Activated CD8-positive, alpha-beta T cell treated with anti-CD3 and anti-CD28 coated beads, Interleukin-2, amount 10 ng/mL, durations not matched to agents 7 days and 5 days (primary cell): ENCODE measurements around the gene ZNF547. TPM values are rescaled to one million over a fixed set of nuclear protein-coding genes. Genes with fewer than 3 reads are reported as not detected.
A peak's percentile ranks its signal among the peaks of the same experiment; 100 is the strongest.

ENCODE experiments used
- ATAC-seq: fragments of 150-1000 bp; cut with Tn5 transposase; one replicate; pipeline ENCODE4 v1.10.0; 2021; ENCODE audit warnings: moderate library complexity
- CTCF ChIA-PET: fragments of 350-600 bp; sonication (Branson Sonifier 250); formaldehyde crosslinking; loops from one replicate; lab custom pipeline; 2021; ENCODE audit warnings: antibody characterized with exemption; lab: Charles Lee
- POLR2A ChIA-PET: fragments of 350-600 bp; sonication (Branson Sonifier 250); formaldehyde crosslinking; loops from one replicate; lab custom pipeline; 2021; ENCODE audit warnings: antibody characterized with exemption; lab: Charles Lee
- DNase-seq: peaks from one replicate; pipeline ENCODE4 v3.0.0-alpha.2; 2020
- H3K27ac Mint-ChIP-seq: one replicate; pipeline ENCODE4 v1.8.0; 2021; ENCODE audit warnings: mild to moderate bottlenecking, mixed read lengths
- H3K27me3 Mint-ChIP-seq: one replicate; pipeline ENCODE4 v1.8.0; 2021; ENCODE audit warnings: low read depth, mixed read lengths
- H3K36me3 Mint-ChIP-seq: one replicate; pipeline ENCODE4 v1.8.0; 2021; ENCODE audit warnings: low read depth, mixed read lengths
- H3K4me1 Mint-ChIP-seq: one replicate; pipeline ENCODE4 v1.8.0; 2021; ENCODE audit warnings: low read depth, mixed read lengths
- H3K4me3 Mint-ChIP-seq: one replicate; pipeline ENCODE4 v1.8.0; 2021; ENCODE audit warnings: mild to moderate bottlenecking, mixed read lengths
- H3K9me3 Mint-ChIP-seq: one replicate; pipeline ENCODE4 v1.8.0; 2022; ENCODE audit warnings: mixed read lengths; ENCODE audit not compliant: insufficient read depth
- total RNA-seq, 2 experiments: library from RNA; stranded (reverse); gene quantifications; one replicate each; pipeline ENCODE4 v1.2.3, GENCODE V29; 2021

ZNF547 gene
- 1 to 10 TPM; 4.2 to 4.4 TPM for total RNA-seq

GRCh38 chr19:57362997-57363687 is at the start of gene ZNF547, which contains the start of gene TRAPPC2B:
Gene ZNF547, plus strand, starts transcription at chr19:57363551. Its CDS starts 5,005 bp downstream, at chr19:57368556.
Gene TRAPPC2B, plus strand, starts transcription at chr19:57363551. Its CDS starts 1,283 bp downstream, at chr19:57364834.
- ChIA-PET CTCF (interaction anchor here (1.5 to 1.8 kb wide), 2 partner anchors 12 to 26 kb away, joined by 3 to 4 read pairs; partner anchors contain the start of gene ZNF304), POLR2A (interaction anchor here (0.8 to 1.5 kb wide), 4 partner anchors 9 to 554 kb away, joined by 3 to 10 read pairs (median 4); partner anchors contain the start of genes ZNF304 and ZNF548)
- peak; percentile 95 for ATAC-seq
- DNase-seq = peak; percentile 99
- H3K27ac Mint-ChIP-seq = peak within 1 kb of the TSS; percentile 92
- peaks cover 45% of the 10 kb centered on the region for H3K36me3 Mint-ChIP-seq
- peak within 1 kb of the TSS; percentile 89 for H3K4me3 Mint-ChIP-seq
- no peaks in the 10 kb centered on the region for H3K27me3 Mint-ChIP-seq
- H3K4me1 Mint-ChIP-seq = peaks cover 14% of the 10 kb centered on the region
- peaks cover 36% of the 10 kb centered on the region for H3K9me3 Mint-ChIP-seq

GRCh38 chr19:57314146-57314545 is 49.2 kb upstream of the ZNF547 start:
- Mint-ChIP-seq H3K4me1 (peaks cover 1% of the 10 kb centered on the region), H3K27ac (no peak overlapping the region), H3K9me3 (peaks cover 13% of the 10 kb centered on the region), H3K27me3 (peaks cover 39% of the 10 kb centered on the region), H3K36me3 (peaks cover 5% of the 10 kb centered on the region), H3K4me3 (no peak overlapping the region)
- POLR2A ChIA-PET = no interaction called here
- CTCF ChIA-PET = no interaction called here
- DNase-seq = no peak
- no peak for ATAC-seq

GRCh38 chr19:57317503-57317902 is 45.8 kb upstream of the ZNF547 start:
- H3K36me3 Mint-ChIP-seq = peaks cover 14% of the 10 kb centered on the region
- DNase-seq = no peak
- CTCF ChIA-PET = no interaction called here
- H3K4me3 Mint-ChIP-seq = no peak overlapping the region
- no peak for ATAC-seq
- H3K4me1 Mint-ChIP-seq = peaks cover 25% of the 10 kb centered on the region
- H3K27me3 Mint-ChIP-seq = peaks cover 39% of the 10 kb centered on the region
- no peak overlapping the region for H3K27ac Mint-ChIP-seq
- POLR2A ChIA-PET = no interaction called here
- peaks cover 10% of the 10 kb centered on the region for H3K9me3 Mint-ChIP-seq

GRCh38 chr19:57319869-57320179 is 43.5 kb upstream of the ZNF547 start:
- ATAC-seq (peak; percentile 1), DNase-seq (no peak)
- POLR2A ChIA-PET = interaction anchor here (1.0 to 1.4 kb wide), 2 partner anchors 9 to 48 kb away, joined by 3 to 4 read pairs; no protein-coding TSS in a partner anchor
- Mint-ChIP-seq H3K9me3 (peaks cover 4% of the 10 kb centered on the region), H3K27me3 (peaks cover 26% of the 10 kb centered on the region), H3K36me3 (peaks cover 36% of the 10 kb centered on the region), H3K4me1 (peaks cover 29% of the 10 kb centered on the region), H3K4me3 (peak overlapping the region; percentile 92), H3K27ac (peak overlapping the region; percentile 97)
- CTCF ChIA-PET = no interaction called here

- peak; percentile 96 for DNase-seq
- ATAC-seq = peak; percentile 97
- Mint-ChIP-seq H3K9me3 (peaks cover 3% of the 10 kb centered on the region), H3K4me3 (peak within 1 kb of the TSS; percentile 92), H3K4me1 (peaks cover 29% of the 10 kb centered on the region), H3K27ac (peak within 1 kb of the TSS; percentile 97), H3K36me3 (peaks cover 42% of the 10 kb centered on the region), H3K27me3 (peaks cover 20% of the 10 kb centered on the region)
- POLR2A ChIA-PET = interaction anchor here (0.6 to 1.6 kb wide), 7 partner anchors 9 to 238 kb away, joined by 3 to 7 read pairs (median 3); partner anchors contain the start of genes ZNF304 and ZNF460
- CTCF ChIA-PET = no interaction called here
Observed at GRCh38 chr19:57320180-57321084, 42.9 kb upstream of the ZNF547 start, which contains the start of gene ZNF543. Gene ZNF543, plus strand, starts transcription at chr19:57320472. Its CDS starts 382 bp downstream, at chr19:57320854.

- H3K4me3 Mint-ChIP-seq = peak overlapping the region; percentile 92
- ATAC-seq (no peak), DNase-seq (no peak)
- POLR2A ChIA-PET = interaction anchor here (0.6 to 1.6 kb wide), 6 partner anchors 30 to 237 kb away, joined by 3 to 7 read pairs (median 3); partner anchors contain the start of genes ZNF304, ZNF460 and ZNF773
- peaks cover 29% of the 10 kb centered on the region for H3K4me1 Mint-ChIP-seq
- peaks cover 48% of the 10 kb centered on the region for H3K36me3 Mint-ChIP-seq
- CTCF ChIA-PET = no interaction called here
- peaks cover 3% of the 10 kb centered on the region for H3K9me3 Mint-ChIP-seq
- peaks cover 13% of the 10 kb centered on the region for H3K27me3 Mint-ChIP-seq
- peak overlapping the region; percentile 97 for H3K27ac Mint-ChIP-seq
Observed at GRCh38 chr19:57321116-57321515, 42.2 kb upstream of the ZNF547 start.

GRCh38 chr19:57321751-57322150 is 41.6 kb upstream of the ZNF547 start:
- POLR2A ChIA-PET = interaction anchor here (0.9 to 1.6 kb wide), 3 partner anchors 42 to 178 kb away, joined by 3 to 7 read pairs (median 3); partner anchors contain the start of genes ZNF460 and ZNF773
- peaks cover 29% of the 10 kb centered on the region for H3K4me1 Mint-ChIP-seq
- peak overlapping the region; percentile 92 for H3K4me3 Mint-ChIP-seq
- DNase-seq = no peak
- no peak for ATAC-seq
- peaks cover 55% of the 10 kb centered on the region for H3K36me3 Mint-ChIP-seq
- H3K9me3 Mint-ChIP-seq = peaks cover 6% of the 10 kb centered on the region
- CTCF ChIA-PET = no interaction called here
- H3K27ac Mint-ChIP-seq = peak overlapping the region; percentile 97
- H3K27me3 Mint-ChIP-seq = peaks cover 8% of the 10 kb centered on the region

GRCh38 chr19:57324992-57325391 is 38.4 kb upstream of the ZNF547 start:
- no peak for DNase-seq
- ATAC-seq = no peak
- Mint-ChIP-seq H3K36me3 (peaks cover 80% of the 10 kb centered on the region), H3K27ac (no peak overlapping the region), H3K9me3 (peaks cover 10% of the 10 kb centered on the region), H3K27me3 (no peaks in the 10 kb centered on the region), H3K4me1 (peaks cover 23% of the 10 kb centered on the region), H3K4me3 (no peak overlapping the region)
- ChIA-PET POLR2A (no interaction called here), CTCF (no interaction called here)

GRCh38 chr19:57327993-57328392 is 35.4 kb upstream of the ZNF547 start:
- Mint-ChIP-seq H3K27ac (no peak overlapping the region), H3K4me1 (no peaks in the 10 kb centered on the region), H3K9me3 (peaks cover 14% of the 10 kb centered on the region), H3K36me3 (peaks cover 79% of the 10 kb centered on the region), H3K4me3 (no peak overlapping the region), H3K27me3 (no peaks in the 10 kb centered on the region)
- no peak for ATAC-seq
- CTCF ChIA-PET = no interaction called here
- DNase-seq = no peak
- POLR2A ChIA-PET = no interaction called here

- ATAC-seq (no peak), DNase-seq (no peak)
- Mint-ChIP-seq H3K27me3 (no peaks in the 10 kb centered on the region), H3K9me3 (peaks cover 18% of the 10 kb centered on the region), H3K36me3 (peaks cover 35% of the 10 kb centered on the region), H3K4me3 (no peak overlapping the region), H3K27ac (no peak overlapping the region), H3K4me1 (no peaks in the 10 kb centered on the region)
- ChIA-PET CTCF (no interaction called here), POLR2A (no interaction called here)
Observed at GRCh38 chr19:57334191-57334590, 29.2 kb upstream of the ZNF547 start.

- ATAC-seq = no peak
- Mint-ChIP-seq H3K27me3 (no peaks in the 10 kb centered on the region), H3K27ac (no peak overlapping the region), H3K4me3 (no peak overlapping the region), H3K4me1 (no peaks in the 10 kb centered on the region), H3K36me3 (peaks cover 16% of the 10 kb centered on the region), H3K9me3 (peaks cover 17% of the 10 kb centered on the region)
- ChIA-PET POLR2A (no interaction called here), CTCF (no interaction called here)
- no peak for DNase-seq
Observed at GRCh38 chr19:57338877-57339276, 24.5 kb upstream of the ZNF547 start.
